HL-60/S4 (cell line): ENCODE measurements around the gene ERAP2.

Source experiments
- in situ Hi-C: fragments of 300-500 bp; cut with MboI; formaldehyde crosslinking; loops from 2 replicates; pipeline ENCODE4 v1.14.3; 2022; ENCODE audit warnings: low sequenced_read_pairs

Gene ERAP2

DNA sequence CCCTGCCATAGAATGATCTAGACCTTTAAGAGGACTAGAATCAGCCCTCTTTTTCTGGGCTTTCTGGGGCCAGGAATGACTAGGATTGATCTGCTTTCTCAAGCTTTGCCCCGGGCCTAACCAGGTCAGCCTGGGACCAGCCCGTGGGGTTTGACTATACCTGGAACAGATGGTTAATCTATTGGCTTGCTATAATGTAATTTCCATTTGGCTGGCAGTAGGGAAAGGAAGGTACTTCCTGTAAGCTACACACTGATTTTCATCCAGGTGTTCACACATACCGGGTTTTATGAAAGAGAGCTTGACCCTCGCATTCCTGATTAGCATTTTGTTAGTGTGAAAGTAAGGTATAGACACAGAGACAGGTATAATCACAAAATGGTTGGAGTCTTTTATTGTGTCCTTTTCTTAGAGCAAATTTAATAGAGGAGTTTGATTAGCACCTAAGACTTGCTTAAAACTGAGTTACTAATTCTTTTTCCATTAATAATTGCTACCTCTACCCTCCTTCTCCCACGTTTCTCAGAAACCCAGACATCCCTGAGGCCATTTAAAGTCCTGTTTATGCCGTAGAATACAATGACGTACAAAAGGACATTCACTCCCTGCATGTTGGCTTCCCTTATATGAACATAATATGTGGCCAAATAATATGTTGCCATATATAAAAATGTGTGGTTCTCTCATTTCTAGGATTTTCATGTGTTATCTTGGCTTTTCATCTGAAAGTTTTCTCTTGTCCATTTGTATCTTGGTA is 76.9 kb downstream of the ERAP2 start:
- in situ Hi-C loops = no loop called here

DNA sequence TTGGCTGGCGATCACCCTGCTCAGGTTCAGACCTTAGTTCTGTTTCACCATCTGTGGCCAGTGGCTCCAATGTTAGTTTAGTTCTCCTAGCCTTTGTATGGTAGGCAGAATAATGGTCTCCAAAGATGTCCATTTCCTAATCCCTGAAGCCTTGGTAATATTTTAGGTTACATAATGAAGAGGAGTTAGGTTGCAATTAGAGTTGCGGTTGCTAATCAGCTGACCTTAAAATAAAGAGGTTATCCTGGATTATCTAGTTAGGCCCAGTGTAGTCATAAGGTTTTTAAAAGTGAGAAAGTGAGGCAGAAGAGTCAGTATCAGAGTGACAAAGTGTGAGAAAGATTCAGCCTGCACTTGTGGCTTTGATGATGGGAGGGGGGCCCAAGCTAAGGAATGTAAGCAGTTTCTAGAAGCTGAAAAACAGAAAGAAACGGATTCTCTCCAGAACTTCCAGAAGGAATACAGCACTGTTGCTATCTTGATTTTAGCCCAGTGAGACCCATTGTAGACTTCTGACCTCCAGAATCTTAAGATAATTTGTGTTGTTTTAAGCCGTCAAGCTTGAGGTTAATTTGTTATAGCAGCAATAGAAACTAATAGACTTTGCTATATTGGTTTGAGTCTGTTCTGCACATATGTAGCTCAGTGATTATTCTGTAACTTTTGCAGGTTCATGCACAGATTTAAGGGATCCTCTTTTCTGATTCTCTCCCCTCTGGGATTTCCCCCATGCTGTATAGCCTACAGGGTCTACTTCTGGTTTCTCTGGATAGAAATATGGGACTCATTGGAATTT is 81.2 kb downstream of the ERAP2 start:
- in situ Hi-C loops = no loop called here

DNA sequence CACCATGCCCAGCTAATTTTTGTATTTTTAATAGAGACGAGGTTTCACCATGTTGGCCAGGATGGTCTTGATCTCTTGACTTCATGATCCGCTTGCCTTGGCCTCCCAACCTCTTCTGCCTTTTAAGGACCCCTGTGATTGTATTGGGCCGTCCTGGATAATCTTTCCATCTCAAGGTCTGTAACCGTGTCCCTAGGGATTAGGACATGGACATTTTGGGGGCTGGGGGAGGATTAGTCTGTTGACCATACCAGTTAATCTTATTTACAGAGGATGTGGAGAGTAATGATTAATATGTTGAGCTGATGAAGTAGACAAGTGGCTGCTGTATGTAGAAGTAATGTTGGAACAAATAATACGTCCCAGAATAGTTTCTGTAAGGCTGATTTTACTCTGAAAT is 82.7 kb downstream of the ERAP2 start:
- in situ Hi-C loops = no loop called here

DNA sequence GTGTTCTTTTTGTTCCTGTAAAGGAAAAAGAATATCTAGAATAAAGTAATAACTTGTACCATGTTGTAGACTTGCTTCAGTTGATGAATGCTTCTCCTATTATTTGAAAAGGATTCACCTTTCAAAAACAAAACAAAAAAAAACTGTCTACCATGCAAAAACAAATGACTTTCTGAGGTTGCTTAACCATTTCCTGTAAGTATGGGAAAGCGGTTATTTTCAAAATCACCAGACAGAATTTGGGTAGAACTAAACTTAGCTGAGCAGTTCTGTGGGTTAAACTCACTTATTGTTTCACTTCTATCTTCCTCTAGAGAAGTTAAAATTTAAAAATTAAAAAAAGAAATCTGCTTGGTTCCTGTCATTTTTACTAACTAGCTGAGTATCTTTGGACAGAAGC is 84.8 kb downstream of the ERAP2 start:
- in situ Hi-C loops = no loop called here

DNA sequence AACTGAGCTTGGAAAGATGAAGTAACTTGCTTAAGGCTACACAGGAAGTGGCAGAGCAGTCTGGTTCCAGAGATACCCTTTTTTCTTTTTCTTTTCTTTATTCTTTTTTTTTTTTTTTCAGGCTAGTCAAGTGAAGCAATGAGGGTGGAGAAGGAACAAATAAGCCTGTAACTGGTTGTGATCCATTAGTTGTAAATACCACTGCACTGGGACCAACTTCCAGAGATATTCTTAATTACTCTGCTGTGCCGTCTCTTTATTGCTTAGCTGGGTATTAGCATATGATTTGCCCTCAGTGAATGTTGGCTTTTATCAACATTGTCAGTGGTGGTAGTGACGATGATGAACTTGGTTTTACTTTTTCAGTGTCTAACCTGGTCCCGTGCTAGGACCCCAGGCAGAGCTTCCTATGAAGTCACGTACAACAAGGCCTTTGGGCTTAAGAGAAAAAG is 86.3 kb downstream of the ERAP2 start:
- in situ Hi-C loops = no loop called here

DNA sequence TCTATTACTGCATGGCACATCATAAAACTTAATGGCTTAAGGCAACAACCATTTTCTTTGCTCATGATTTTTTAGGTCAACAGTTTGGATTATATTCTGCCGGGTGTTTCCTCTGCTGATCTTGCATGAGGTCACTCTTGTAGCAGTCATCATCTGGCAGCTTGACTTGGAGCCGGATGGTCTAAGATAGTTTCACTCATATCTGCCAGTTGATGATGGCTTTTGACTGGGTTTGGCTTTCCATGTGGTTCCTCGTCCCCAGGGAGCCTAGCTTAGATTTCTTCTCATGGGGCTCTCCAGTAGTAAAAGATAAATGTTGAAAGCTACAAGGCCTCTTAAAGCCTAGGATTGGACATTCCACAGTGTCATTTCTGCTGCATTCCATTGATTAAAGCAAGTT is 87.0 kb downstream of the ERAP2 start:
- in situ Hi-C loops = no loop called here

DNA sequence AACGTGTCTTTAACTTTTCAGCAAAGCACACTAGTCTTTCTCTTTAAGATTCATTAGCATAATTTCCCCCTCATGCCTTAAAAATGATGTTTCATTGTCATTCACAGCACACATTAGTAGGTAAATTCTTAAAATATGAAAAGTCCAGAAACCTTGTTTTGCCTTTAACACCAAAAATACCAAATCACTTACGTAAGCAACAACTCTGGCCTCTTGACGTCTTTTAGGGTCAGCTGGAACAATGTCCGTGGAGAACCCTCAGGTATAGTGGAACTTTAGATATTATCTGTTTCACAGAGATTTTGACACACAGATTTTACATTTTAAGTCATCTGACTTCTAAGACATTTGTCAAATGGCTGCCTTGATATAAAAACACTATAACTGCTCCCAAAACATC is 90.5 kb downstream of the ERAP2 start:
- in situ Hi-C loops = no loop called here

DNA sequence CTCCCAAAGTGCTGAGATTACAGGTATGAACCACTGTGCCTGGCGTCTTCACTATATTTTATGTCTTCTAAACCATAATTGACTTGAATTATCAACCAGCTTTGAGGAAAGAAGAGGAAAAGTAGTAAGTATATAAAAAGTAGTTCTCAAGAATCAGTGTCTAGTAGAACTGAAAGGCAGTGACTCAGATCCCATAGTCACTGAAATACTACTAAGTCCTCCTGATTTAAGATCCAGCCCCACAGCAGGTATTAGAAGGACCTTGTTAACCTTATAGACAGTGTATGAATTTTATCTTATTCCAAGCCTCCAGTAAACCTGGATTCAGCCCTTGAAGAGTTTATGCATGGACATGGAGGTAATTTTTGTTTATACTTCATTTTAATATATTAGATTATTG is 91.1 kb downstream of the ERAP2 start:
- in situ Hi-C loops = no loop called here

DNA sequence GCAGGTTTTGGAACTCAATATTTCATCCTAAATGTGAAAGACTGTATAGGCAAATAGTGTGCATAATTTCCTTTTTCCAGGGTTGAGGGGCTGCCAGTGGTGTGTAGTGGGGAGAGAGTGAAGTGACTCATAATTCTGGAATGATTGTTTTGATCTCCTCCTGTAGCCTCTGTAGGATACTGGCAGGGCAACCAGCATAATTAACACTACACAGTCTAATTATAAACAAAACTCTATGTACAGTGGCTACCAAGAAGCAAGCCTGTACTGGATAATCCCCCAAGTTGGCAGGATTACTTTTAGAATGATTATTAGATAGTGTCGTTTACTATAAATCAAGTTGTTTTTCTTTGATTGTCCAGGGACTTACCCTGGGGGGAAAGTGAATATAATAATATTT is 91.8 kb downstream of the ERAP2 start:
- in situ Hi-C loops = no loop called here

DNA sequence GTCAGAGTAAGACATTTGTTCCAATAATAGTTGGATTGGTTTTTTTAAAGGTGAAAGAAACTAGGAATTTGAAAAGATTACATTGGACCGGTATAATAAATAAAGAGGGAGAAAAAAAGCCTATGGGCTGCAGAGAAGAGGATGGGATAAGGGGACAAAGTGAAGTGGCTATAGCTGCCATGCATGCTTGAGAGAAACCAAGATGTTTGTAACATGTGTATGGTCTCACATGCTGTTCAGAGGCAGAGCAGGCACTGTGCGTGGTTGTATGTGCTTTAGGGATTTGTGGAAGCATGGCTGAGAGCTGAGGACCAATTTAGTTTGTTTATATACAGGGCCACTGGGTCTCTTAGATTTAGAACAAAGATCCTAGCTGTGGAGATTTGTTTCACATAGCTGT is 92.3 kb downstream of the ERAP2 start:
- in situ Hi-C loops = no loop called here
